GF-D8 (cell line): Measurements from ENCODE around the gene PHLPP1.
A peak's percentile ranks its signal among the peaks of the same experiment; 100 is the strongest.
"Not testable (repeated sequence)": the region's sequence is repeated elsewhere in the genome, so short reads cannot be mapped to it uniquely, and the experiment has no call there.

Source experiments
- DNase-seq: peaks from one replicate; lab custom pipeline; 2025; lab: John Stamatoyannopoulos, UW

PHLPP1 gene

DNA sequence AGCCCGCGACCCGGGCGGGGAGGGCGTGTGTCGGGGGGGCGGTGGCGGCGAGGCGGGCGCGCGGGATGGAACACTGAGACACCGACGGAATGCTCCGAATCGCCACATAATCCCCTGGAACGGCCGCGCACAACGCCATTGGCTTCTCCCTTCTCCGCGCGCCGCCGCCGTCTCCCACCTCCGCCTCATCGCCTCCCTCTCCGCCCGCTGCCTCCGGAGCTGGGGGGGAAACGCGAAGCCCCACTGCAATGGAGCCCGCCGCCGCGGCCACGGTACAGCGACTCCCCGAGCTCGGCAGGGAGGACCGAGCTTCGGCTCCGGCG lies at the start of gene PHLPP1:
TSS of gene PHLPP1 (plus strand) at position 106 of the 323 bp plus-strand sequence. CDS start at position 249, 143 bp downstream.
- no peak for DNase-seq

DNA sequence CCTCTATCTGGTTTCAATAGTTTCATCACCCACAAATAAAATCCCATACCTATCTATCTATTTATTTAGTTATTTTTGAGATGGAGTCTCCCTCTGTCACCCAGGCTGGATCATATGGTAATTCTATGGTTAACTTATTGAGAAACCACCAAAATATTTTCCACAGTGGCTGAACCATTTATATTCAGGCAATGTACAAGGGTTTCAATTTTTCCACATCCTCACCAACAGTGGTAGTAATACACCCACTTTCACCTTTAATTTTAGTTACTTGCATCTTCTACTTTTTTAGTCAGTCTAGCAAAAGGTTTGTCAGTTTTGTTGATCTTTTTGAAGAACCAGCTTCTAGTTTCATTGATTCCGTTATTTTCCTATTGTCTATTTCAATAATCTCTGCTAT lies 46.1 kb upstream of the PHLPP1 start:
- DNase-seq = no peak

DNA sequence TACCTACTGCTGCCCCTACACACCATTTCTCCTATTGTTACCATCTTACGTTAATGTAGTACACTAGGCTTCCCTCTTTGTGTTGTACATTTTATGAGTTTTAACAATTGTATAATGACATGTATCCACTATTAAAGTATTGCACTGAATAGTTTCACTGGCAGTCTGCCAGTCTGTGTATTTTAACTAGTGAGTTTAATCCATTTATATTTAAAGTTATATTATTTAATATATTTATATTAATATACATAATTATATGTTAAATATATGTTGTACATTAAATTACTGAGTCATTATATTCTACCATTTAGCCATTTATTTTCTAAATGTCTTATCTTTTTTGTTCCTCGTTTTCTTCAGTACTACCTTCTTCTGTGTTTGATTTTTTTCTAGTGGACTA lies 44.8 kb upstream of the PHLPP1 start:
- no peak for DNase-seq

DNA sequence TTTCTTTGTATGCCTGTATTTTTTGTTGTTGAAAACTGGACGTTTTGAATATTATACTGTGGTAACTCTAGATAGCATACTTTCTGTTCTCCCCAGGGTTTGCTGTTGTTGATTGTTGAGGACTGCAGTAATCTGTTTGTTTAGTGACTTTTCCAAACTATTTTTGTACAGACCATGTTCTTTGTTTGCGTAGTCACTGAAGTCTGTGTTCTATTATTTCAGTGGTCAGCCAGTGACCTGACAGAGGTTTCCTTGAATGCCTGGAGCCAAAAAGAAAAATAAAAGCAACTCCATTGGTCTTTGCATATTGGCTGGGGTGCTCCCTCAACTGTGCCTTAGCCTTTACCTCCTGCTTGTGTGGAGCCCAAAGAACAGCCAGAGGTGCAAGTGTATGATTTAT lies 42.7 kb upstream of the PHLPP1 start:
- DNase-seq = no peak

DNA sequence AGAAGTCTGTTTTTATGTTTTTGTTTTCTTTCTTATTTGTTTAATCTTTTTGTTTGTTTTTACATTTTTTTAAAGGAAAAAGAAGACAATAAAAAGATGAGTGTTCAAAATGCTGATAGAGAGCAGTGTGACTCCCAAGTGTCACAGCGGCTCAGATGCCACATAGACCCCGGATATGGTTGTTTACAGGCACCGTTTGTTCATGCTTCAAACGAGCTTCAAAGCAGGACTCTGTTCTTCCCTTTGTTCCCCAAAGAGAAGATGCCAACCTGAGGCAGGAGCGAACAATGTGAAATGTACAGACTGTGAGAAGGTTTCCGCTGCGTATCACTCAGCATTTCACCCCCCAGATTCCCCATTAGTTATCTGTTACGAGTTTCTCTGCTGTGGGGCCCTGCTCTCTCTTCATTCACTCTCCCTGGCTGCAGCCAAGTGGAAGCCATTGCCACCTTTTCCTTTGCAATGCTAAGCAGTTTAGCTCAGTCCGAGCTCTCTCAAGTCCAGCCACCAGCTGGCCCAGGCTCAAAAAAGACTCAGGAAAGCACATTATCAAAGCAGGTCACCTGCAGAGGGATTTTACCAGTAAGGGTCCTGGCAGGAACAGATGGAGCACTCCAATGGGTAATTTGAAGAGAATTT lies 36.4 kb upstream of the PHLPP1 start:
- no peak for DNase-seq

DNA sequence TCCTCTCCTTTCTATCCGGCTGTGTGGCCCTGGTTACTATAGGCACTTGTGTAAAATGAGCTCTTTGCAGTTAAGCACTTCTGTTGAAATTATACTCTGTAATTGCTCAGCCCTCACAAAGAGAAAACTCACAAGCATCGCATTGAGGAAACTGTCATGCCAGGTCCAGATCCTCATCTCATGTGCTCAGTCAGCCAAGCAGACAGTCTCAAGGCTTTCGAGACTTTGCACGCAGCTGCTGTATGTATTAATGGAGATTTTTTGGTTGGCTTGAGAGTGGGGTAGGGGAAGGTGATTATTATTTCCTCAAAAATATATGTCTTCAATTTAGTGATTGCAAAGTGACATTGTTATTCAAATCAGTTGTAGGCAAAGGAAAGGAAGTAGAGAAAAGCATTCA lies 33.0 kb upstream of the PHLPP1 start:
- no peak for DNase-seq

DNA sequence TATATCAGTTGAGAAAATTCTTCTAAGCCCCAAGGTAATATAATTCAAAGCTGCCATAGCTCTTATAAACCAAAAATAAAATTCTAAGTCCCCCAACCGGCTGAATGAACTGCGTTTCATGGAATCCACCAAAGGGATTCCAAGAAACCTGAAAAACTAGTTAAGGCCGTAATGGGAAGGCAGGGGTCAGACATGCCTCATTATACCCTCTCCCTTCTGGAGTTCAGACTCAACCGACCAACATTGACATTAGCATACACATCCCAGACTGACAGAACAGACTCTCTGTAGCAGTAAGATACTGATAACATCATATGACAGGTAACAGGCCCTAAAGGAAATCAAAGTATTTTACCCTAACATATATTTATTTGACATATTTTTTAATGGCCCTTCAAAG lies 31.4 kb upstream of the PHLPP1 start:
- DNase-seq = no peak

DNA sequence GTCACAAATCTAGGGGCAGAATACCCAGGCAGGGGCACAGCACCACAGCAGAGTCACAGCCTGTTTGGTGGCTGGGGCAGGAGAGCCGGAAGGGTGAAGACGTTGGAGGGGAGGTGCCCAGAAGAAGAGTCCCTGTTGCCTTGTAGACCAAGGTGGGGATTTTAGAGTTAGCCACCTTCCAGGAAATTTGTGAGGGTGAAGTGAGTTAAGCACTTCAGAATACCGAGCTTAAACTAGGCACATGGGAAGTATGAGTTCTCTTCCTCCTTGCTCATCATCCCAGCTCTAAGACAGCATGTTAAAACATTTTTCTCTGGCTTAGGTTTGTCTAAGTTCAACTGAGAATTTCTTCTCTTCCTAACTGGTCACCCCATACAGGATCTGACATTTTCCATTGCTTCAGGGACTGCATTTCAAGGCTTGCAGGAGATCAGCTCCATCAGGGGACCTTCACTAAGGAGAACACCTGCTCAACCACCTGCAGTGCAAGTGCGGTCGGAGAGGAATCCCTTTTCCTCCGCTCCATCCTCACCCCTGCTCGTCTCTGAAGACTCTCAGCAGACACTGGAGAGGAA lies 26.5 kb upstream of the PHLPP1 start:
- no peak for DNase-seq

DNA sequence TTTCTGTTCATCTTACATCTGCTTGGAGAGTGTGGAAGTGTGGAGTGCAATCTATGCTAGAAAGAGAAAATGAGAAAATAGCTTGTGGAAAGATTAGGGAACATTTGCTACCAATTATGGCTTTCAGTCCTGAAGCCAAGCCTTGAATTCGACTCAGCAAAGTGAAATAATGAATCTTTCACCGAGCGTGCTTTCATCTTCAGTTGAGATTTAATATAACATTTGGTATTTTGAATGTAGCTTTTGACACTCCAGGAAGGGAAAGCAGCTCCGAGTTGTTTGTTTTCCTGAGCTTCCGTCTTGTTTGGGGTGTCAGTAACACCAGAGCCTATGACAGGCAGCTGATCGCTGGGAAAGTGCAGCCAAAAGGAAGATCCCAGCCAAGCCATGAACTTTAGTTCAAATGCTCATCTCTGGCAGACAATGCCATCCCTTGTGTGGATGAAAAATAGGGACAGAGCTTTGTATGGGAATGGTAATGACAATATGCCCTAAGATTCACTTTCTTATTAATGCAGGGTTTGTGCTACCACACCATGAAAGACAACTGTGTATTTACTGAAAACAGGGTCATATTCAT lies 25.0 kb upstream of the PHLPP1 start:
- DNase-seq = no peak

DNA sequence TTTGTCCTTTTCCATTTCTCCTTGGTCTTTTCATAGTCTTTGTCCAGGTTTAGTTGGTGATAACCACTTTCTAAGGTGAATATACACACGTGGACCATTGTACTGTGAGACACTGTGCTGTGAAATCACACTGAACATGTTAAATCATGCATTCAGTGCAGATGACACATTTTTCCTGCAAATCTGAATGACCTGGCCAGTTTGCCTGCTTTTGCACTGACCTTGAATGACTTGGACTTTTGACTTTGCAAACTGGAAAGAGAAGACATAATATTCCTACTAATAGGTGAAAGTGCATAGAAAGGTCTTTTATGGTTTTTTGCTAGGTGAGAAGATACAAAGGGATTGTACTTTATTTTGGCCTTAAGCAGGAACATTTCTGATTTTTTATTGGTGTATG lies 21.7 kb upstream of the PHLPP1 start:
- DNase-seq = no peak

DNA sequence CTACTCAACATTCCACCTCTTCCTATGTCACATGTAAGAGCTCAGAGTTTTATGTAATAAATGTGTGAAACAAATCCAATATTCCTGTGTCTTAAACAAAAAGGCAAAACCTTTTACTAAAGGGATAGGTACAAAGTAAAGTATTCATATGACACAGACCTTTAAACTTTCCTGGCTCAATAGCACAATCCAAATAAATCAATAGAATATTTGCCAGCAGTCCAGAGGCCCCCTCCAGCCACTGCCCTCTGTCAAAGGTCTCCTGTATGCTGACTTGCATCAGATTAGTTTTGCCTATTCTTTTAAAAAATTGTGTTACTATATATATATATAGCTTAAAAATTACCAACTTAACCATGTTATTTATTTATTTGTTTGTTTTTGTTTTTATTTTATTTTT lies 17.7 kb upstream of the PHLPP1 start:
- DNase-seq = no peak

DNA sequence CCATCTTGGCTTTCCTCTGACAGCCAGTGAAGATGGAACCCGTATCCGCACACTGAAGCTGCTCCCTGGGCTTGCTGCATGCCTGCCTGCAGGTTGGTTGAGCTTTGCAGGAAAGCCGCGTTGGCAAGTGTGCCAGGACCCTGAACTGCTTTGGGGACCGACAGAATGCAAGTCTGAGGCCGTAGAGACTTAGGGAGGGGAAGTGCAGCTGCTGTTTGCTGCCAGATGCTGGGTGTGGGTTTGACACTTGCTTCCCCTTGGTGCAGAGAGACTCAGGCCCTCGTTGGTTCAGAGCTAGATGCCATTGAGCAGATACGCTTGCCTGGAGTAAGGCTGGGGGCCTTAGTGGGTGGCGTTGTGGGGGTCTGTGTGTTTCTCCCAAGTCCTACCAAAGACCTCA lies 13.1 kb upstream of the PHLPP1 start:
- peak; percentile 25 for DNase-seq

DNA sequence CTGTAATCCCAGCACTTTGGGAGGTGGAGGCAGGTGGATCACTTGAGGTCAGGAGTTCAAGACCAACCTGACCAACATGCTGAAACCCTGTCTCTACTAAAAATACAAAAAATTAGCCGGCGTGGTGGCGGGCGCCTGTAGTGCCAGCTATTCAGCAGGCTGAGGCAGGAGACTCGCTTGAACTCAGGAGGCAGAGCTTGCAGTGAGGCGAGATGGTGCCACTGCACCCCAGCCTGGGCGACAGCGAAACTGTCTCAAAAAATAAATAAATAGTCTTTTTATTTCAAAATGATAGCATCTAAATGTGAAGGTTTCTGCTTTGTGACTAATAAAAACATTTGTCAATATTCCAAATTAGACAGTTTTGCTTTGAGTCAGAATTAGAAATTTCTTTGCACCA lies 8.5 kb upstream of the PHLPP1 start:
- DNase-seq = not testable (repeated sequence)

DNA sequence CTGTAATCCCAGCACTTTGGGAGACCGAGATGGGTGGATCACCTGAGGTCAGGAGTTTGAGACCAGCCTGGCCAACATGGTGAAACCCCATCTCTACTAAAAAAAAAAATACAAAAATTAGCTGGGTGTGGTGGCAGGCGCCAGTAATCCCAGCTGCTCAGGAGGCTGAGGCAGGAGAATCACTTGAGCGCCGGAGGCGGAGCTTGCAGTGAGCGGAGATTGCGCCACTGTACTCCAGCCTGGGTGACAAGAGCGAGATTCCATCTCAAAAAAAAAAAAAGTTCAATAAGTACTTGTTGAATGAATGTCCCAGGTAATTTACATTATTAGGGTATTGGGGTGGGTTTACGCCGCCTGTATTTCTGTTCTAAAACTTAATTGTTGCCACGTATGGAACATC lies 5.4 kb upstream of the PHLPP1 start:
- not testable (repeated sequence) for DNase-seq

DNA sequence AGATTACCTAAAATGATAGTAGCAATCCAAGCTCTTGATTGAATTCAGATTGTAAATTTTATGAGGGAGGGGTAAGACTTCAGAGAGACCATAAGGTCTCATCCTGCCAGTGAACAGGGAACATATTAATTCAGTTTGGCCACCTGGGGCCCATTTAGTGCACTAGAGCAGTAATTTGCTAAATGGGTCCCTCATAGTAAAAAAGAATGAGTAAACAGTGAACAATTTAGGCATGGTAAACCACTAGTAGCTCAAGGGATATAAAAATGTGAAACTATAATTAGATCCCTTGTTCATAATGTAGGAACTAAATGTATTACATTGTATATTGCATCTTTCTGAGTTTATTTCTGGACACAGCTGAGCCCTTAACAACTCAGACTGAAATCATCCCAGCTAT lies 4.9 kb upstream of the PHLPP1 start:
- no peak for DNase-seq

DNA sequence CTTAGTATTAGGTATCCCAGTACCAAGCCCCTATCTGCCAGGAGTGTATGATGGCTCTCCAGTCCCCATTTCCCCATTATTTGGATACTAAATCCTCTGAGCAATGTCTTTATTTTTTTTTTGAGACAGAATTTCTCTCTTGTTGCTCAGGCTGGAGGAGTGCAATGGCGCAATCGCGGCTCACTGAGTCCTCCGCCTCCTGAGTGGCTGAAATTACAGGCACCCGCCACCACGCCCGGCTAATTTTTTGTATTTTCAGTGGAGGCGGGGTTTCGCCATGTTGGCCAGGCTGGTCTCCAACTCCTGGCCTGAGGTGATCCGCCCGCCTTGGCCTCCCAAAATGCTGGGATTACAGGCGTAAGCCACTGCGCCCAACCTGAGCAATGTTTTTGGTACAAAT lies 3.6 kb upstream of the PHLPP1 start:
- no peak for DNase-seq

DNA sequence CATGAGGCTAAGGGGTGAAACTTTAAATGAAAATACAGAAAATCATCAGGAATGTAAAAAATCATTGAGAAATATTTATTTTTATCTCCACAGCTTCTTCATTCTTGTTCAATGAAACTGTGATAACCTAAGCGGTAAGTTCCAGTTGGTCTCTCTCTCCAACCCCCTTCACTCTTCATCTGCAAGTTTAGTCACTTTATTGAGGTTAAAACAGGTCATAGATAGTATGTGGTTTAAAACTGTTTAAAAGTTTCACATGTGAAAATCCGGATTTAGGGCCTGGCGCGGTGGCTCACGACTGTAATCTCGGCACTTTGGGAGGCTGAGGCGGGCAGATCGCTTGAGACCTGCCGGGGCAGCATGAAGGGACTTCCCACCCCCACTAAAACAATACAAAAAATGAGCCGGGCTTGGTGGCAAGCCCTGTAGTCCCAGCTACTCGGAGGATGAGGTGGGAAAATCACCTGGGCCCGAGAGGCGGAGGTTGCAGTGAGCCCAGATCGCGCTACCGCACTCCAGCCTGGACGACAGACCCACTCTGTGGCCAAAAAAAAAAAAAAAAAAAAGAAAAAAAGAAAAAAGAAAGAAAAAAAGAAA lies 1.6 kb upstream of the PHLPP1 start:
- no peak for DNase-seq

DNA sequence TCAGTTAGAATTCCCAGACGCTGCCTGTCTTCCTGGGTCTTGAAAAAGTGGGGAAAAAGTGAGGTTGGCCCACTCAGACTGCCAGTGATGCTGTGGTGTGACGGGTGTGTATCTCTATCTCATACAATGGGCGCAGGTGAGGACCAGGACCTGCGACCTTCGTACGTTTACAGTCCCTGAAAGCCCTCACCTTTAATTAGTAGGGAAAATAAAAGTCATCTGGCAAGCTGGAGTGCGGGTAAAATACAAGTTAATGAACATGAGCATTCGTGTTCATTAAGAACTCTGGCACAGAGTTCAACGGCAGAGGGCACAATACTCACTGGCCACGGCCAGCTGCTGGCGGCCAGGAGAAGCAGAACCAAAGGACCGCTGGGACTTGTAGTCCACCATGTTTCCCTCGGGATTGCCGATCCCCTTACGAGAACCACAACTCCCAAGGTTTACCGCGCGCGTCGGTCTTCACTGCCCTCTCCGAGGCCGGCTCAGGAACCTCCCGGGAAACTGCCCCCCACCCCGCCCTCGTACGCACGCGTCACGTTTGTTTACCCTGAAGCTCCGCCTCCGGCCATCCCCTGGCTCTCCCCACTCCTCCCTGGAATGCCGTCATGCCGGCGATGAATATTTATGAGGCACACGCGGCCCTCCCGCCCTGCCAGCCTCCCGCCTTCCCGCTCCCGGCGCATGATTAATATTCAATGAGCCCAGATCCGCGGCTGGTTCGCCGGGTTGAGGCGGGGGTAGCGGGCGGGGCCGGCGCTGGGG lies 488 bp upstream of the PHLPP1 start:
- peak; percentile 100 for DNase-seq

DNA sequence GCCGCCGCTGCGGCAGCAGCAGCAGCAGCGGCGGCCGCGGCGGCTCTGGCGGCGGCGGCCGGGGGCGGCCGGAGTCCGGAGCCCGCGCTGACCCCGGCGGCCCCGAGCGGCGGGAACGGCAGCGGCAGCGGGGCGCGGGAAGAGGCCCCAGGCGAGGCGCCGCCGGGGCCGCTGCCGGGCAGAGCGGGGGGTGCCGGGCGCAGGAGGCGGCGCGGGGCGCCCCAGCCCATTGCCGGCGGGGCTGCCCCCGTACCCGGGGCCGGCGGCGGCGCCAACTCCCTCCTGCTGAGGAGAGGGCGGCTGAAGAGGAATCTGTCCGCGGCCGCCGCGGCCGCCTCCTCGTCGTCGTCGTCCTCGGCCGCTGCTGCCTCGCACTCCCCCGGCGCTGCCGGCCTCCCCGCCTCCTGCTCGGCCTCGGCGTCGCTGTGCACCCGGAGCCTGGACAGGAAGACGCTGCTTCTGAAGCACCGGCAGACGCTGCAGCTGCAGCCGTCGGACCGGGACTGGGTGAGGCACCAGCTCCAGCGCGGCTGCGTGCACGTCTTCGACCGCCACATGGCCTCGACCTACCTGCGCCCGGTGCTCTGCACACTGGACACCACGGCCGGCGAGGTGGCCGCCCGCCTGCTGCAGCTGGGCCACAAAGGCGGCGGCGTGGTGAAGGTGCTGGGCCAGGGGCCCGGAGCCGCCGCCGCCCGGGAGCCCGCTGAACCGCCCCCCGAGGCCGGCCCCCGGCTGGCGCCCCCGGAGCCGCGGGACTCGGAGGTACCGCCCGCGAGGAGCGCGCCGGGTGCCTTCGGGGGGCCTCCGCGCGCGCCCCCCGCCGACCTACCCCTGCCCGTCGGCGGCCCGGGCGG lies 646 bp downstream of the PHLPP1 start:
- DNase-seq = no peak

DNA sequence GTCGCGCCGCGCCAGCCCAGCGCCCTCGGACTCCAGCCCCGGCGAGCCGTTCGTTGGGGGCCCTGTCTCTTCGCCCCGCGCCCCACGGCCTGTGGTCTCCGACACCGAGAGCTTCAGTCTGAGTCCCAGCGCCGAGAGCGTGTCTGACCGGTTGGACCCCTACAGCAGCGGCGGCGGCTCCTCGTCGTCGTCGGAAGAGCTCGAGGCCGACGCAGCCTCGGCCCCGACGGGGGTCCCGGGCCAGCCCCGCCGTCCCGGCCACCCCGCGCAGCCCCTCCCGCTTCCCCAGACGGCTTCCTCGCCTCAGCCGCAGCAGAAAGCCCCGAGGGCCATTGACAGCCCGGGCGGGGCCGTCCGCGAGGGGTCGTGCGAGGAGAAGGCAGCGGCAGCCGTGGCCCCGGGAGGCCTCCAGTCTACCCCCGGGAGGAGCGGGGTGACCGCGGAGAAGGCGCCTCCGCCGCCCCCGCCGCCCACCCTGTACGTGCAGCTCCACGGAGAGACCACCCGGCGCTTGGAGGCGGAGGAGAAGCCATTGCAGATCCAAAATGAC lies 1.4 kb downstream of the PHLPP1 start:
- DNase-seq = peak; percentile 36

DNA sequence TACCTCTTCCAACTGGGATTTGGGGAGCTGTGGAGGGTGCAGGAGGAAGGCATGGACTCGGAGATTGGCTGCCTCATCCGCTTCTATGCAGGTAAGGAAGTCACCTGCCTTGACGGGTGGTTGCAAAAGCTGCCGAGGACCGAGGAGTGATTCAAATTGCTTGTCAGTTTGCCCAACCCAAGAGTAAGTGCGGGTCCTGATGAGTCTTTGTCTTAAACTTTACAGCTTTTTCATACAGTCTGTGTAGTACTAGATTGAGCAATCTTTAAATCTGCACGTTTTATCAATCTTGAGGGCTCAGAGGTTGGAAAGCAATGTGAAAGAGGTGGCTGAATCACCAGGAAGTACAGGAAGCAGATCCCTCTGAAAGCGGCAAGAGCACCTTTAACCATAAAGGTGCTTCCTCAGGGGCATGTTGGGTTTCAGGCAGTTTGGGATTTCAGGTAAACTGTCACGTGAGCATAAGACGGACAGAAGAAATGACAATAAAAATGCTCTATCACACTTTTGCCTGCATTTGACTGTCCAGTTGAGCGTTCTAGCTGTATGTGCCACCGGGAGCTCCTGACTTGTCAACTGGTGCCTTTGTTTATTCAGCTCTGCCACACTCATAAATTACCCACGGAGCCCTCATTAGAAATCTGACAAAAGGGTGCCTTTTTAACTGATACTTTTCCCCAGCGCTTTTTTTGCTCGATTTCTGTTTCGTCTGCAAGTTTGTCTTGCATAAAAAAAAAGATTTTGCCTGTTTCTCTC lies 2.0 kb downstream of the PHLPP1 start:
- DNase-seq = peak; percentile 56
